Measurements from ENCODE around the gene FAM200B.

FAM200B gene

GRCh38 chr4:15658781-15659180 lies 22.8 kb upstream of the FAM200B start:
- peaks cover 0 to 35% (median 7%) of the 10 kb centered on the region in 11 experiments; a peak in 10 of 22 replicates for H3K36me3 ChIP-seq
- TF ChIP-seq Cebpa-rat (IDR thresholded peaks at IDR 0.05) = no peak
- peak overlapping the region in 7 of 11 experiments; percentile 4 to 95 (median 94); a peak in 12 of 22 replicates for H3K4me2 ChIP-seq
- H3K4me1 ChIP-seq = peaks cover 44 to 83% (median 72%) of the 10 kb centered on the region in 10 experiments
- peak overlapping the region in 10 of 11 experiments; percentile 2 to 100 (median 100); a peak in 17 of 22 replicates for H3K27ac ChIP-seq
- H3K9ac ChIP-seq = peak overlapping the region in 4 of 11 experiments; percentile 35 to 99 (median 96); a peak in 7 of 22 replicates
- no peaks in the 10 kb centered on the region for H3K9me3 ChIP-seq (replicated peaks in 1 of 11)
- peak overlapping the region in 4 of 10 experiments; percentile 30 to 99 (median 94); a peak in 7 of 20 replicates for H3K4me3 ChIP-seq
- H4K20me1 ChIP-seq = peaks cover 0 to 12% (median 0%) of the 10 kb centered on the region in 11 experiments; a peak in 6 of 22 replicates
- H3K27me3 ChIP-seq = no peaks in the 10 kb centered on the region

GRCh38 chr4:15659768-15660570 lies 21.7 kb upstream of the FAM200B start:
- peak overlapping the region in 5 of 10 experiments; percentile 30 to 99 (median 91); a peak in 8 of 20 replicates for H3K4me3 ChIP-seq
- H3K27me3 ChIP-seq = no peaks in the 10 kb centered on the region
- no peaks in the 10 kb centered on the region; a peak in 1 of 22 replicates for H4K20me1 ChIP-seq
- peaks cover 0 to 1% (median 0%) of the 10 kb centered on the region in 11 experiments; a peak in 3 of 22 replicates for H3K9me3 ChIP-seq (replicated peaks in 1 of 11)
- H3K4me2 ChIP-seq = peak overlapping the region; percentile 24 to 95 (median 71)
- H3K27ac ChIP-seq = peak overlapping the region; percentile 64 to 100 (median 99)
- peak; percentile 15 to 99 (median 89); a peak in 20 of 22 replicates for TF ChIP-seq Cebpa-rat (IDR thresholded peaks at IDR 0.05)
- H3K9ac ChIP-seq = peak overlapping the region; percentile 21 to 99 (median 68); a peak in 19 of 22 replicates
- peaks cover 0 to 36% (median 10%) of the 10 kb centered on the region in 11 experiments; a peak in 12 of 22 replicates for H3K36me3 ChIP-seq
- H3K4me1 ChIP-seq = peaks cover 44 to 95% (median 82%) of the 10 kb centered on the region in 10 experiments

GRCh38 chr4:15665753-15666365 lies 15.8 kb upstream of the FAM200B start:
- H3K4me1 ChIP-seq = peaks cover 38 to 99% (median 68%) of the 10 kb centered on the region in 10 experiments
- peaks cover 0 to 23% (median 12%) of the 10 kb centered on the region in 11 experiments; a peak in 12 of 22 replicates for H3K9me3 ChIP-seq (replicated peaks in 1 of 11)
- H3K4me2 ChIP-seq = peak overlapping the region; percentile 36 to 96 (median 80); a peak in 21 of 22 replicates
- no peaks in the 10 kb centered on the region for H4K20me1 ChIP-seq
- no peaks in the 10 kb centered on the region for H3K27me3 ChIP-seq
- peak overlapping the region in 6 of 10 experiments; percentile 10 to 58 (median 27); a peak in 7 of 20 replicates for H3K4me3 ChIP-seq
- H3K36me3 ChIP-seq = peaks cover 0 to 50% (median 32%) of the 10 kb centered on the region in 11 experiments; a peak in 20 of 22 replicates
- peak overlapping the region; percentile 67 to 100 (median 90) for H3K27ac ChIP-seq
- peak in 8 of 11 experiments; percentile 9 to 82 (median 58); a peak in 11 of 22 replicates for TF ChIP-seq Cebpa-rat (IDR thresholded peaks at IDR 0.05)
- peak overlapping the region in 9 of 11 experiments; percentile 35 to 81 (median 74); a peak in 15 of 22 replicates for H3K9ac ChIP-seq

- H3K4me1 ChIP-seq = peaks cover 48 to 99% (median 68%) of the 10 kb centered on the region in 10 experiments
- no peak for TF ChIP-seq Cebpa-rat (IDR thresholded peaks at IDR 0.05)
These were observed 14.6 kb upstream of the FAM200B start for GRCh38 chr4:15667006-15667405.

GRCh38 chr4:15668566-15669435 lies 12.8 kb upstream of the FAM200B start:
- H3K36me3 ChIP-seq = peaks cover 0 to 58% (median 41%) of the 10 kb centered on the region in 11 experiments; a peak in 20 of 22 replicates

More at GRCh38 chr4:15667006-15667405, 14.6 kb upstream of the FAM200B start:
- Histone ChIP-seq H3K9me3 (replicated peaks in 1 of 11) (peaks cover 0 to 32% (median 15%) of the 10 kb centered on the region in 11 experiments; a peak in 12 of 22 replicates), H3K36me3 (peaks cover 0 to 48% (median 31%) of the 10 kb centered on the region in 11 experiments; a peak in 20 of 22 replicates), H4K20me1 (no peaks in the 10 kb centered on the region), H3K4me2 (peak overlapping the region in 5 of 11 experiments; percentile 61 to 93 (median 87); a peak in 6 of 22 replicates), H3K27me3 (no peaks in the 10 kb centered on the region), H3K27ac (peak overlapping the region in 9 of 11 experiments; percentile 9 to 100 (median 90); a peak in 16 of 22 replicates), H3K4me3 (no peak overlapping the region), H3K9ac (peak overlapping the region in 1 of 11 experiments; percentile 29; a peak in 2 of 22 replicates)

GRCh38 chr4:15670576-15670975 lies 11.1 kb upstream of the FAM200B start:
- no peak for TF ChIP-seq Cebpa-rat (IDR thresholded peaks at IDR 0.05)
- Histone ChIP-seq H3K27ac (peak overlapping the region; percentile 42 to 94 (median 73); a peak in 21 of 22 replicates), H3K4me1 (peaks cover 54 to 97% (median 71%) of the 10 kb centered on the region in 10 experiments), H3K4me3 (peak overlapping the region in 2 of 10 experiments; percentile 1 to 34; a peak in 1 of 20 replicates), H3K9ac (peak overlapping the region in 9 of 11 experiments; percentile 25 to 65 (median 45); a peak in 12 of 22 replicates), H3K9me3 (replicated peaks in 1 of 11) (peaks cover 0 to 30% (median 22%) of the 10 kb centered on the region in 11 experiments; a peak in 12 of 22 replicates), H4K20me1 (no peaks in the 10 kb centered on the region), H3K4me2 (peak overlapping the region; percentile 22 to 73 (median 44); a peak in 21 of 22 replicates), H3K27me3 (no peaks in the 10 kb centered on the region), H3K36me3 (peaks cover 0 to 55% (median 37%) of the 10 kb centered on the region in 11 experiments; a peak in 20 of 22 replicates)

More at GRCh38 chr4:15668566-15669435, 12.8 kb upstream of the FAM200B start:
- Histone ChIP-seq H3K4me1 (peaks cover 49 to 97% (median 73%) of the 10 kb centered on the region in 10 experiments), H3K4me3 (no peak overlapping the region), H3K27ac (peak overlapping the region; percentile 47 to 100 (median 76); a peak in 21 of 22 replicates), H3K9ac (peak overlapping the region in 3 of 11 experiments; percentile 9 to 24 (median 17); a peak in 4 of 22 replicates), H3K4me2 (peak overlapping the region in 10 of 11 experiments; percentile 3 to 93 (median 26); a peak in 13 of 22 replicates), H4K20me1 (no peaks in the 10 kb centered on the region), H3K27me3 (no peaks in the 10 kb centered on the region), H3K9me3 (replicated peaks in 1 of 11) (peaks cover 0 to 36% (median 22%) of the 10 kb centered on the region in 11 experiments; a peak in 12 of 22 replicates)
- no peak for TF ChIP-seq Cebpa-rat (IDR thresholded peaks at IDR 0.05)

- no peak overlapping the region for H3K9ac ChIP-seq
- peaks cover 52 to 96% (median 68%) of the 10 kb centered on the region in 10 experiments for H3K4me1 ChIP-seq
- peak overlapping the region in 9 of 11 experiments; percentile 17 to 70 (median 46); a peak in 11 of 22 replicates for H3K4me2 ChIP-seq
- peak overlapping the region in 10 of 11 experiments; percentile 42 to 94 (median 73); a peak in 18 of 22 replicates for H3K27ac ChIP-seq
- peaks cover 0 to 27% (median 16%) of the 10 kb centered on the region in 11 experiments; a peak in 12 of 22 replicates for H3K9me3 ChIP-seq (replicated peaks in 1 of 11)
- H3K4me3 ChIP-seq = no peak overlapping the region; a peak in 1 of 20 replicates
- no peaks in the 10 kb centered on the region for H4K20me1 ChIP-seq
- no peaks in the 10 kb centered on the region for H3K27me3 ChIP-seq
- TF ChIP-seq Cebpa-rat (IDR thresholded peaks at IDR 0.05) = no peak
- peaks cover 0 to 42% (median 25%) of the 10 kb centered on the region in 11 experiments; a peak in 19 of 22 replicates for H3K36me3 ChIP-seq
These were observed 9.5 kb upstream of the FAM200B start for GRCh38 chr4:15672101-15672500.

Measured in BLaER1 treated with 17β-estradiol and CSF1 and Interleukin-3, amounts not matched to agents 10 nM and 100 nM (cell line).